Stimulated activated naive CD8-positive, alpha-beta T cell treated with anti-CD3 and anti-CD28 coated beads, Interleukin-15, Interleukin-2, amounts not matched to agents 100 U/mL and 50 U/mL, for 24 hours (primary cell): ENCODE results near the gene UBE2E1.

Experiments used
- ATAC-seq: fragments of 150-1000 bp; cut with Tn5 transposase; one replicate; pipeline ENCODE4 v1.10.0; 2021
- DNase-seq: peaks from one replicate; pipeline ENCODE4 v3.0.0; 2021

UBE2E1 gene

DNA sequence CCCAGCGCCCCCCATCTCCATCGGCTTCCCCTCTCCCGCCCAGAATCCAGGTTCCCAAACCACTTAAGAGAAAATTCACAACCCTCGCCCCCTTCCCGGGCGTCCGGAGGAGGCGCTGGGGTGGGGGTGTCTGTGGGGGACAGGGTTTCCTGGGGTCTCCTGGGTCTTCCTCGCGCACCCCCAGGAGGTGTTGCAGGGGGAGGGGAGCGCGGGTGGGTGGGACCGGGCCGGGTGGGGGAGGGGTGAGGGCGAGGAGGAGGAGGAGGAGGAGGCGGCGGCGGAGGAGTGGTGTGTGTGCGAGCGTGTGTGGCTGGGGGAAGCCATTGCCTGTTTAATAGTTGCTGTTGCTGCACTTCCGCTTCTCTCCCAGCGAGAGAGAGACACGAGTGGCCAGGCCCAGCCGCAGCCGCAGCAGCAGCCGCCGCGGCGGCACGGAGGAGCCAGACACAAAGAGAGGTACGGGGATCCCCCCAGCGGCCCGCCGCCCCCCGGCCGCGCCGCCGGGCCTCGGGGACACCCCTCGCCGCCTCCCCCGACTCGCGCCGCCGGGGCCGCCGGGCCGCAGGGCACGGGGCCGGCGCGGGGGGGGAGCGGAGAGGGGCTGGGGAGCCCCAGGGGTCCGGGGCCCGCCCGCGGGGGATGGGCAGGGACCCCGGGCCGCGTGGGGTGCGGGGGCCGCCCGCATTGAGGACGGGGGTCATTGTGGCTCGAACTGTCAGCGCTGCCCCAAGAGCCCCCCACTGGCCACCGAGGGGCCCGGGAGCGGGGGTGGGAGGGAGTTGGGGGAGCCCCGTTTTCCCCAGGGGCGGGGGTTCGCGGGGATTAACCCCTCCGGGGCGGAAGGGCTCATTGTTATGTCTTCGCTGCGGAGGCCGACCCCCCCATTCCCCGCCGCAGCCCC is at the start of gene UBE2E1:
Gene UBE2E1, plus strand, starts transcription at position 323 of the 901 bp plus-strand sequence. CDS start 1,315 bp downstream, outside the sequence.
- ATAC-seq (peak; percentile 60), DNase-seq (peak; percentile 66)

DNA sequence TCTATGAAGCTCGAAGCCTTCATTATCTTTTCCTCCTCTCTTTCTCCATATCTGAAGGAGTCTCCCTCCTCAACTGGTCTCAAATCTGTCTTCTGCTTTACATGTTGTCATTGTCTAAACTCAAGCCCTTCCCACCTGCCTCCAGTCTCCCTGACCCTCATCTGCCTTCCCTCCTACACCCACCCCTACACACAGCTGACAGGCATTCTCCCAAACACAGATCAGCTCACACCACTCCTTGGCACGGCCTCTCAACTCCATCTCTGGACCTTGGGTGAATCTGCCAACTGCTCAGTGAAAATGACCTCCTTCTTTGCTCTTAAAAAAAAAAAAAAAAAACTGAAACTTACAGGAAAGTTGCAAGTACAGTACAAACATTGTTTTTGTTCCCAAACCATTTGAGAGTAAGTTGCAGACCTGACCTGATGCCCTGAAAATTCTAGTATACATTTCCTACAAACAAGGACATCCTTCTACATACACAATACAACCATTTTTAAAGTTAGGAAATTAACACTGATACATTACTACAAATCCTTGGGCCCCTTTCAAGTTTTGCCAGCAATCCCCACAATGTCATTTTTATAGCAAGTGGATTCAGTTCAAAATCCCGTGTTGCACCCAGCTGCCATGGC is 49.4 kb upstream of the UBE2E1 start:
- DNase-seq (no peak), ATAC-seq (no peak)

DNA sequence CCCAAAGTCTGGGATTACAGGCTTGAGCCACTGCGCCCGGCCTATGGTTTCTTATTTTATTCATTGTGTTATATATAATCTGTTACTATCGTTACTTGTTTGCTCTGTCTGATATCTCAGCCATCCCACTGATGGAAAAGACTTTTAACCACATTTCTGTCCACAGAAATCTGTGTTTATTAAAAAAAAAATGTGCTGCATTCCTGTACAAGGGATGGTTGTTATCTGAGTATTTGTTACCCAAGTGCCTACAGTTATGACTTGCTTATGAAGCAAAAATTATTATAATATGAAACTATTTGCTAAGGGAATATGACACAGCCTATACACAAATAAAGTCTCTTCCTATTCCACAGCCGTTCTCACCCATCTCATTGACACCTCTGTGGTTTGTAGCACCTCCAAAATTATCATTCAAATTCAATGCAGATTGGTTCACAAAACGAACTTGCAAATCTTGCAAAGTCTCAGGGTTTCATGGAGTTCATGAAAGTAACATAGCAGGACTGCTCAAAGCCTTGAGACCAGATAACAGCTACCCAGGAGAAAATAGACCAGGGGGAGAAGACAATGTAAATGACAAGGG is 47.4 kb upstream of the UBE2E1 start:
- ATAC-seq, result no peak
- DNase-seq, result no peak

DNA sequence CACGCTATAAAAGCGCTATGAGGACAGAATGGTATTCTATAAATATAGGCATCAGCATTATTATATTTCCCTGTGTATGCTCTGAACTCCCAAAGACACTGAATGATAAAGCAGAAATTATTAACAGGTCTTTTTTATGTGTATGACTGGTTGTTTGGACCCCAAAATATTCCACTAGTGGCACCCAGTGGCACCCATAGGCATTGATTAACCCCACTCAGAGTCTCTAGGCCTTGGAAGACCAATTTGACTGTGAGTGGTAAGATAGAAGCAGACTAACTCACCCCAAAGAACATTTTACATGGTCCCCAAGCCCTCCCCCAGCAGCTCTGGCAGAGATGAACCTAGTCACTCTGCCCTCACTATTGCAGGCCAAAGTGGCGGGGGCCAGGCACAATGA is 45.4 kb upstream of the UBE2E1 start:
- ATAC-seq (peak; percentile 16), DNase-seq (no peak)

DNA sequence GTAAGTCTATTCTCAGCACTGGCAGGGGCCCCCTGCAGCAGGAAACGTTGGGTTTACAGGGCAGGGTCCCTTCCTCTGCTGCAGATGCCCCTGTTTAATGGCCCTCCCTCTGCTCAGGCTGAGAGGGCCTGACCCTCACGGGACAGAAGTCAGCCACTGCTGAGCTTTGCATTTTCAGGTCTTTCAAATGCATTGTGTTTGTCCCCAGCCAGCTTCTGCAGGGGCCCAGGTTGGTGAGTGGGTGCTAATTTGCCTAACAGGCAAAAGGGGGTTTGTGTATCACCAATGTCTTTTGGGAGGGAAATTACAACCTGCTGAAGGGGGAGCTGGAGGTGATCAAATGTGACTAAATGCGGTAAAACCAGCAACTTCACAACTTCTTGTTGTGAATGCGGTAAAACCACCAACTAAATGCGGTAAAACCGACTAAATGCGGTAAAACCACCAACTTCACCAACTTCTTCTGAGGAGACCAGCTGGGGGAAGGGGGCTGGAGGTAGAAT is 44.8 kb upstream of the UBE2E1 start:
- DNase-seq (peak; percentile 31), ATAC-seq (peak; percentile 75)

DNA sequence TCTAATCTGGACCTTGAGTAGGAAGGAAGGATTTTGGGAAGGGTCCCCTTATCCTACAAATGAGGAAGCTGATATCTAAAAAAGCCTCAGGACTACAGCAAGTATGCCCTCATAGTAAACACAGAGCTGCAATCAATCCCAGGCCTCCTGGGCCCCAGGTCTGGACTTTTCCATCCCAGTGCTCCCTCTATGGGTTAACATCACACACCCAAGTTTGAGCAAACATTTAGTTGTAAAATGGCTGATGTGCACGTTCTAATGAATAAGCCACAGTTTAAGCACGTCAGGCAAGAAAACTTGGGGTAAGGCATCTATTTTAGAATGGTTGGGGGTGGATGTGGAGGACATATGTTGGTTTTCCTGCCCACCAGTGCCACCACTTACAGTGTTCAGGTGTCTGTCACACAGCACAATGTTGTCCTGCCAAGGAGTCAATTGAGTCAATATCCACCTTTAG is 44.3 kb upstream of the UBE2E1 start:
- ATAC-seq (peak; percentile 31), DNase-seq (no peak)

DNA sequence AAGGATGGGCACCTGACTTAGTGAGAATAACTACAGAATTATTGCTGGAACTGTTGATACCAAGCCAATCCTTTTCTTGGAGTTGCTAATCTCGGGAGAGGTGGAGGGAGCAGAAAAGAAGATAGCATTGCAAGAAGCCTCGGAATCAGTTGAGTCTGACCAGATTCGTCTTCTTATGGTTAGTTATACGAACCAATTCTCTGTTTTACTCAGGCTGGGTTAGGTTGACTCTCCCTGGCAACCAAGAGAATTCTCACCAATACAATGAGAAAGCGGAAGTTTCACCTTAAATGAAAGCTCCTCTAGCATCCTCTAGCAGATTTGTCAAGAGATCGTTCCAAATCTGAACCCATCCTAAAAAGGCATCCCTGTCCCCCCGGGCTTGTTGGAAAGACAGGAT is 43.5 kb upstream of the UBE2E1 start:
- ATAC-seq, result peak; percentile 53

DNA sequence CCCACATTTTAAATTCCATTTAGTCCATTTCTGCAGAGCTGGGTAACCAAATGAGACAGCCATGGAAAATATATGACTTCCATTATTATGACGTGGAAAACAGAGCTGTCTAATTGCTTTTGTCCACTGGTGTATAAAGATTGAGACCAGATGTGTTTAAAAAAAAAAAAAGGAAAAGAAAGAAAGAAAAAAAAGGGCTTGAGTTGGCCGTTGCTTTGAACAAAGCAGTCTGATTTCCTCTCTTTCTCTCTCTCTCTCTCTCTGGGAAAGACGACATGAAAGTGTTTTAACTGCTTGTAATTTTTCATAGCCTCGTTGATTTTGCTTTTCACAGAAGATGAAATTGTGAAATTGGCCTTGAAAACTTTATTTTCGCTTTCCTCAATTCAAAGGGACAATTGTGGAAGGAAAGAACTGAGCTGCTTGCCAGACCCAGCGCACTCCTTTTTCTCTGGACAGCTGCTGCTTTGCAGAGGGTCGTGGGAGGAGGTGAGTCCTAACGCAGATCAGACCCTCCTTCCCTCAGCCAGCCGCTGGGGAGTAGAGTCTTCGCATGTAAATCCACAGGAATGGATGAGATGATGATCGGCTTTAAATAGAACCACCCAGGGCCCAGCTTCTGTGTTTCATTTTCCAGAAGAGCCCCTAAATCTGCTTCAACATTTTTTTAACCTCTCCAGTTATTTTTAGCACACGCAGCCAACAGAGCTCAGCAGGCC is 42.8 kb upstream of the UBE2E1 start:
- ATAC-seq (no peak), DNase-seq (no peak)

More for the DNA sequence above, 43.5 kb upstream of the UBE2E1 start:
- DNase-seq, result no peak

DNA sequence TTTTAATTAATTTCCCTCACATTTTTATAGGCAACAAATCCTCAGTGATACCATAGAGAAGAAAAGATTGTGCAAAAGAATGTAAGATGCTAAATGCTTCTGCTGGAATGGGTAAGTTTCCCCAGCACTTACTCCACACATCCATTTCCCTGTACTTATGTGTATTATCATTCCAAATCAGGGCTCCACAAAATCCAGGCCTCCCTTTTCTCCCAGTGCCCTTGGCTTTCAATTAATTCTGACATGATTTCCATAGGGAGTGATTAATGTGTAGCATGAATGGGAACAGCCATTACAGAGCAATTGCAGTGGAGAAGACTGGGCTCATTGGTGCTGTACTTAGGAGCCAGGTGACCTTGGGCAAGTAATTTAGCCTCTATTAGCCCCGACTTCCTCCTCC is 41.3 kb upstream of the UBE2E1 start:
- ATAC-seq, result no peak

DNA sequence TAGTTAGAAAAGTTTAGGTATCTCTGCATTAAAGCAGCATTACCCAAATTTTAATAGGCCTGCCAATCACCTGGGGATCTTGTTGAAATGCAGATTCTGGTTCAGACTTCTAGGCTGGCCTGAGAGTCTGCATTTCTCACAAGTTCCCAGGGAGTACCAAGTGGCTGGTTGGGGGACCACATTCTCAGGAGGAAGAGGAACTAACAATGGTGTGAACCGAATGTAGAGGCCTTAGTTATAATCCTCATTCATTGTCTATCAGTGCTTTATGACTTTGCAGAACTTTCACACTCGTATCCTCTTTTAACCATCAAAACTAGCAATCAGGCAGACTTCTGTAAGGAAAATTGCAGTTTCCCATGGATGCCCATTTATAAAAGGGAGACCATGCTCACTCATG is 38.2 kb upstream of the UBE2E1 start:
- DNase-seq (no peak), ATAC-seq (no peak)

More for the DNA sequence above, 41.3 kb upstream of the UBE2E1 start:
- no peak for DNase-seq

DNA sequence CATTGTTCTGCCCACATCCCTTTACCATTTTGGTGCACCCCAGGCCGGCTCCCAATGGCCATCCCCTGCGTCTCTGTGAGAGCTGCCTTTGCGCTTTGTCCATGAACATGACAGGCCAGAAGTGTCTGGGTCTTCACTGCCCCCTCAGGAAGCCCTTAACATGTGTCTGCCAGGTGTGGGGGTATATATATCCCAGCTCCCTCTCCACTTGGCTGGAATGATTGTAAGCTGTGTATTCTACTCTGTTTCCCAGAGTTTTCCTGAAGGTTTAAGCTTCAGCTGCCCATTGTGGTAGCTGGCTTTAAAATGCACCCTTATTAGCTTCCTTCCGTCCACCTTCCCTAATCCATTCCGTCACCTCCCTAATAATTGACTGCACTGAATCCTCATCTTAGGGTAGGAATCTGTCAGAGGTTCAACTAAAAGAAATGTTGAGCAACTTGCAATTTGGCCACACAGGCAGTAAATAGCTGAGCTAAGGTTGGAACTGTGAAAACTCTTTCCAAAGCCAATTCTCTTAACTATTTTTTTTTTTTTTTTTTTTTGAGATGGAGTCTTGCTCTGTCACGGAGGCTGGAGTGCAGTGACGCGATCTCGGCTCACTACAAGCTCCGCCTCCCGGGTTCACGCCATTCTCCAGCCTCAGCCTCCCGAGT is 30.4 kb upstream of the UBE2E1 start:
- ATAC-seq, result no peak

DNA sequence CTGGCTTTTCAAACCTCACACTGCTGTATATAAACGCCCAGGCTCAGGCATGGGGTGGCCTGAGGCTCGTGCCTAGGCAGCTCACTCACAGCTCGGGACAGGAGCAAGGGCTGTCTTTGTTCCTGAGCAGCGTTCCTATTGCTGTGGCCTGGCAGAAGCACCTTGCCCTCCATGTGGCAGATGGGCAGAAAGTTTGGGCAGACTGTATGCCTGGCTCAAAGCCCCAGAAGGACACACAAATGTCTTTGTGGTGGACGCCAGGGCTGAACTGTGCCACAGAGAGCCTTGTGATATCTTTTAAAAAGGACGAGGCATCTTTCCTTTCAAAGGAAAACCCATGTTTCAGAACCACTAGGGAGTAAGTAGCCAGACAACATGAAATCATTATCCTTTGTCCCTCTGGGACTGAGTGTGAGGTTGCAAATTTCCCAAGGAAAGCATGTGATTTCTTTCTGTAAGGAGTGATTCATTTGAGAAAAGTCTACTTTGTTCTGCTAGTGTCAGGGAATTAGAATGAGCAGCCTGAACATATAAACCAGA is 29.3 kb upstream of the UBE2E1 start:
- no peak for ATAC-seq

More for the DNA sequence above, 30.4 kb upstream of the UBE2E1 start:
- no peak for DNase-seq

DNA sequence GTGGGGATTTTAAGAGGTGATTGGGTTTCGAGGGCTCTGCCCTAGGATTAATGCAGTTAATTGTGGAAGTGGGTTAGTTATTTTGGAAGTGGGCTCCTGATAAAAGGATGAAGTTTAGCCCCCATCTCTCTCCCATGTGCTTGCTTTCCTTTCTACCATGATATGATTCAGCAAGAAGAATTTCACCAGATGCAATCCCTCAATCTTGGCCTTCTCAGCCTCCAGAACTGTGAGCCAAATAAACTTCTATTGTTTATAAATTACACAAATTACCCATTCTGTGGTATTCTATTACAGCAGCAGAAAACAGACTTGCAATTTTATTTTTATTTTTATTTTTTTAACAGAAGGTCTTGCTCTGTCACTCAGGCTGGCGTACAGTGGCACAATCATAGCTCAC is 27.3 kb upstream of the UBE2E1 start:
- DNase-seq (no peak), ATAC-seq (no peak)

More for the DNA sequence above, 29.3 kb upstream of the UBE2E1 start:
- no peak for DNase-seq

DNA sequence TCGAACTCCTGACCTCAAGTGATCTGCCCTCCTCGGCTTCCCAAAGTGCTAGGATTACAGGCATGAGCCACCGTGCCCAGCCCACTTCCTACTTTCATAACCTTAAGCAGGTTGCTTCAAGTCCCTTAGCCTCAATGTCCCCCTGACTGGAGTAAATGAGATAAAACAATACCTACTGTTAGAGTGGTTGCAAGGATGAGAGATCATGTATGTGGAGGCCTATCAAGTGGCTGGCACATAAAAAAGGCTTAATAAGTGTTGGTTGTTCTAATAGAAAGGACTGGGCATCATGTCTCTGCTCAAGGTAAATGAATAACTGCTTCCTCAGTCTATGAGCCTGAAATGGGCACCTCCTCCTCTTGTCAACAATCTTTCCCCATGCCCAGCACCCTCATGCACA is 25.9 kb upstream of the UBE2E1 start:
- DNase-seq, result no peak
- no peak for ATAC-seq

DNA sequence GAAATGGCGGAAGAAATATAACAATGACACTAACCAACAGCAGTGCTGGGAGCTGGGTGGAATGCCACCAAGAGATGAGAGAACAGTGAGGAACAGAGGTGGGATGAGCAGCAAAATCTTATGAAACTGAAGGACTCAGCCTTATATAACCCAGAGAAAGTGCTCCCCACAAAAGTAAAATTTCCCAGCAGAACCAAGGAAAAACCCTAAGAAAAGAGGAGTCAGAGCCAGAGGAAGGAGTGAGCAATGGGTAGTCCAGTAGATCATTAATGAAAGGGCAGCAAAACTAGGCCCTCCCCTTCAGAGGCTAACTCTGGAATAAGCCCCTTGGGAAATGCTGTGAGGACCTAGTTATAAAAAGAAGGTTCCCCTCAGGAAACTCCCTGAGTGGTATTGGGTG is 24.7 kb upstream of the UBE2E1 start:
- DNase-seq (no peak), ATAC-seq (no peak)

DNA sequence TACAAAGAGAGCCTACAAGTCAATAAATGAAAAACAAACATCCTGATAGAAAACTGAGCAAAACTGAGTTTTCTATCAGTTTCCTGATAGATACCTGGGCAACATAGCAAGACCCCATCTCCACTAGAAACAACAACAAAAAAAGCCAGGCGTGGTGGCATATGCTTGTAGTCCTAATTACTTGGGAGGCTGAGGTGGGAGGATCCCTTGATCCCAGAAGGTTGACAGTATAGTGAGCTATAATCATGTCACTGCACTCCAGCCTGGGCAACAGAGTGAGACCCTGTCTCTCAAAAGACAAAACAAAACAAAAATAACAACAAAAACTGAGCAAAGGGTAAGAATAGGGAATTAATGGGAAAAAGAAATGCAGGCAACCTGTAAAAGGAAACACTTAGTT is 23.9 kb upstream of the UBE2E1 start:
- DNase-seq (no peak), ATAC-seq (no peak)

DNA sequence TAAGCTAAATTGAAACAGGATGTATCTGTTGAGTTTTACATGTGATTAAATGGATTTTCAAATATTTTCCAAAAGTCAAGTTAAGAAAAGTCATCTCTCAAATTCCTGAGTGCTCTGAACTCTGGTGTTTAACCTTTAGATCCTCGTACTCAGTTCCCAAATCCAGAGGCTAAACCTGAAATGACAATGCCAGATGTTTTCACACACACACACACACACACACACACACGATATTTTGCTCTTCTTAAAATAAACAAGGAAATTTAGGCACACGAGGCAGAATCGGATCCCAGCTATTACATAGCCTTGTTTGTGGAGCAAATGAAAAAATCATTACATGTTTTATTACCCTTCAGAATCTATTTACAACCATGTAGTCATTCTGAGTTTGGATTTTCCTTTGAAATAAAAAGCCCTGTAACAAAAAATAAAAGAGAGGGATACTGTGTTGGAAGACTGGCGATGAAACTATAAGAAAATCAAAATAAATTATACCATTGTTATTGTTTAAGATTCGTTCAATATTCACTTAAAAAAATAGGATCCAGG is 20.6 kb upstream of the UBE2E1 start:
- ATAC-seq, result no peak

DNA sequence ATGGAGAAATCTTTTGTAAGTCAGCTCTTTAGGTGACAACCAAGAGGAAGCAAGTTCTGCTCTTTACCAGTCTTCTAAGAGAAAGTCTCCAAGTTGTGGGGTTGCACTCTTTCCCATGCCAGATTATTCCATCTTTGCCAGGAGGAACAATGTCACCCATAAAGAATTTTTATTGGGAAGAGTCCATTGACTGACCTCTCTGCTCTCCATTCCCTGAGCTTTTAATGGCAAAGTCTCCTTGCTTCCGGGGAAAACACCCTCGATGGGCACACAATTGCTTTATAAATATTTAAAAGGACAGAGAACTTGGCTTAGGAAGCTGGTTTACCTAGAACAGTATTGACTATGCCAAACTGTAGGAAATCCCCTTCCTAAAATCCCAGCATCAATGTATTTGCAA is 19.9 kb upstream of the UBE2E1 start:
- DNase-seq (no peak), ATAC-seq (no peak)

More for the DNA sequence above, 20.6 kb upstream of the UBE2E1 start:
- no peak for DNase-seq

DNA sequence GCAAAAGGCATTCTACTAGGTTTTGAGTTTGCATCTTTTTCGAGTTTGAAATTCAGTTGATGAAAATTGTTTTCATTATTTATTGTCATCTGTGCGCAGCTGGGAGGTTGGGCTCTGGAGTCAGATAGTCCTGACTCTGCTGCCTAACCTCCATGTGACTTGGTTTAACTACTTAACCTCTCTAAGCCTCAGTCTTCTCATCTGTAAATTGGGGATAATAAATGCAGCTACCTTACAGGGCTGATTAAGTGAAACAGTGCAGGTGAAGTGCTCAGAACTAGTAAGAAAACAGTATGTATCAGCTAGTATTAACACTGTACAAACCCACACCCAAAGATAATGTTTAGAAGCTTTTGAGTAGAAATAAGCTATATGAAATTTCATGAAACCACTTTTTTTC is 14.1 kb upstream of the UBE2E1 start:
- no peak for ATAC-seq
- DNase-seq, result no peak

DNA sequence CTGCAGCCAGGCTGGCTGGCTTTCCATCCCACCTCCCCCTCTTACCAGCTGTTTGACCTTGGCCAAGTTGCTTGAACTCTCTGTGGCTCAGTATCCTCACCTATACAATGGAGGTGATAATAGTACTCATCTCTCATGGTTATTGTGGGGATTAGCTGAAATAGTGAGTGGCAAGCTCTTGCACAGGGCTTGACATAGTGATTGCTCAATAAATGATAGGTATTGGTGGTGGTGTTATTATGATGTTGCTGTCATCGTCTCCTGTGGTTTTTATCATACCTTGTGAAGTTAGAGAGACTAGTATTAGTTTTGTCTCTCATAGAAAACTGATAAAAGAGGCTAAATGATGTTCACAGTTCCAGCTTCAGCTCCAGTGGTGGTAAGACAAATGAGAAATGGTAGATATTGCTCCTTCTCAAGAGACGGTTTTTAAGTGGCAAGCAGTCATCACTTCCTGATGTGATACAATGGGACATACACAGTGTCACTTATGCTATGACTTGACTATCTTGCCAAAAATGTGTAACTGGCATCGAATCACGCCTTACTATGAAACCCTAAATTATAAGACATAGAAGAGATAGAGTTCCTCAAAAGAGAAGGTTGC is 12.1 kb upstream of the UBE2E1 start:
- ATAC-seq, result no peak
- no peak for DNase-seq

DNA sequence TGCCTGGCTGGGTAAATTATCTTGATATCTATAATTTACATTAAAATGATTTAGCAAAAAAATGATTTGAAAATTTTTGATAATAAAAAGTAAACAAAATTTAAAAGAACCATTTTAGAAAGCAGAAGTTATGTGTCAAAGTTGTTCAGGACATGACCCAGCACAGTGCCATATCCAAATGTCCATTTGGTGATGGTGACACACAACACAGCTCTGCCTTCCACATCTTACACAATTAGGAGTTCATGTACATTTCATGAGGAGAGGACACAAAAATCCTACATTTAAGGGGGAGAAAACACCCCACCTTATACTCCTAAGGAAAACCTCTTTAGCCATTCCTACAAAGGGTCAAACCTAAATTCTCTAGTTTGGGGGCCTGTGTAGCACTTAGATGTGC is 10.7 kb upstream of the UBE2E1 start:
- ATAC-seq, result no peak
- DNase-seq, result no peak
